ENCODE results near the gene TRAIP.

Gene TRAIP

DNA sequence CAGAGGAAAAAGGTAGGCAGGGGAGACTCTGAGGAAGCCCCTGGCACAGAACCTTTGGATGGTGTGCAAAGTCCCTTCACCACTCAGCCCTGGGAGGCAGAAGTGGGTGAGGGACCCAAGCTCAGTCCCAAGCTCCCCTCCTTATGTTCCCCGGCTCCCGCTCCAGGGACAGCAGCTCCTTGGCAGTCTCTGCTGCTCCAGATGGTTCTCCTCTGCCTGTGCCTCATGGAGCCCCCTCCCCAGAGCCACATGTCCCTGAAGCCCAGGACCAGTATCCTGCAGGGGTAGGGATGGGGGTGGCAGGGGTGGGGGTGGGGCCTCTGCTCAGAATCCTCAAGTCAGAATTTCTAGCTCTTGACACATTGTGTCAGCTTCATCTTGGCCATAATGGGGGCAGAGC, 21.4 kb upstream of the TRAIP start:
- peaks cover 60% of the 10 kb centered on the region for H3K4me1 ChIP-seq
- no peak for TF ChIP-seq Cebpa-rat (IDR thresholded peaks at IDR 0.05)
- H3K9me3 ChIP-seq: no peaks in the 10 kb centered on the region
- no peaks in the 10 kb centered on the region for H3K27me3 ChIP-seq
- peak overlapping the region; percentile 7; the same call in 1 of the 2 replicates for H3K4me2 ChIP-seq
- no peaks in the 10 kb centered on the region for H4K20me1 ChIP-seq
- no peak overlapping the region for H3K27ac ChIP-seq
- H3K4me3 ChIP-seq: no peak overlapping the region
- no peak overlapping the region for H3K9ac ChIP-seq
- H3K36me3 ChIP-seq: no peaks in the 10 kb centered on the region

DNA sequence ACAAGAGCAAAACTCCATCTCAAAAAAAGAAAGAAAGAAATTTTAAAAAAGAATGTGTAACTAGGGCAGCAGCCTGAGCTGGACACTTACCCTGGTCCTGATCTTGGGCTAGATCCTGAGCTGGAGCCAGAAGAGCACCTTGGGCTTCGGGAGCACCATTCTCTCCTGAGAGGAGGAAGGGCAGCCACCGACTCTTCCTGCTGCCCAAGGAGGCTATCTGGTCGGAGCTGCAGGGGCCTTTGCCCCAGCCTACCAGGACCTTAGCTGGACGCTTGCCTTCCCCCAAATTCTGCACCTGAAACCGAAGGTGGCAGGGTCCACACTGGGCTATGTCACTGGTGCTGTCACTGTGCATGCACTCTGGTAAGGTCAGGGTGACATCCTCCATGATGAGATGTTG, 20.2 kb upstream of the TRAIP start:
- H3K4me2 ChIP-seq: no peak overlapping the region
- no peak for TF ChIP-seq Cebpa-rat (IDR thresholded peaks at IDR 0.05)
- H3K27ac ChIP-seq: no peak overlapping the region
- no peaks in the 10 kb centered on the region for H3K27me3 ChIP-seq
- no peaks in the 10 kb centered on the region for H3K36me3 ChIP-seq
- no peak overlapping the region for H3K4me3 ChIP-seq
- H3K4me1 ChIP-seq: peaks cover 57% of the 10 kb centered on the region
- H3K9me3 ChIP-seq: no peaks in the 10 kb centered on the region
- H3K9ac ChIP-seq: no peak overlapping the region
- no peaks in the 10 kb centered on the region for H4K20me1 ChIP-seq

DNA sequence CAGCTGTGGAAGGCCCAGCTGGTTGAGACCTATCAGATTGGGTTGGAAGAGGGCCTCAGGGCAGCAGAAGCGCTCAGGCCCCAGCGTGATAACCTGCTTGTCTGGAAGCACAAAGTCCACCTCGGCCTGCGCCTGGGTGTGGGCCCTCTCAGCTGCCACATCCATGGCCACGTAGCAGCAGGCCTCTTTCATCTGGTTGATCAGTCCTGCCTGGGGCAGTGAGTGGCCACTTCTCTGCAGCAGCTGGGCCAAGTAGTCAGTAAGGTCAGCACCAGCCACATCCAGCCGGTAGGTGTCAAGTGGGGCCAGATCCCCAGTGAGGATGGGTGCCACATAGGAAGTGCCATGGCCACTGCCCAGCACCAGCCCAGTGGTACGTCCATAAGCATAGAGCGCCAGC, 17.3 kb upstream of the TRAIP start:
- H3K4me3 ChIP-seq: no peak overlapping the region
- TF ChIP-seq Cebpa-rat (IDR thresholded peaks at IDR 0.05): no peak
- H3K9me3 ChIP-seq: no peaks in the 10 kb centered on the region
- peaks cover 27% of the 10 kb centered on the region for H3K27me3 ChIP-seq
- H3K4me1 ChIP-seq: peaks cover 50% of the 10 kb centered on the region
- no peak overlapping the region for H3K27ac ChIP-seq
- peaks cover 15% of the 10 kb centered on the region for H4K20me1 ChIP-seq
- no peak overlapping the region for H3K9ac ChIP-seq
- H3K36me3 ChIP-seq: no peaks in the 10 kb centered on the region
- H3K4me2 ChIP-seq: no peak overlapping the region

DNA sequence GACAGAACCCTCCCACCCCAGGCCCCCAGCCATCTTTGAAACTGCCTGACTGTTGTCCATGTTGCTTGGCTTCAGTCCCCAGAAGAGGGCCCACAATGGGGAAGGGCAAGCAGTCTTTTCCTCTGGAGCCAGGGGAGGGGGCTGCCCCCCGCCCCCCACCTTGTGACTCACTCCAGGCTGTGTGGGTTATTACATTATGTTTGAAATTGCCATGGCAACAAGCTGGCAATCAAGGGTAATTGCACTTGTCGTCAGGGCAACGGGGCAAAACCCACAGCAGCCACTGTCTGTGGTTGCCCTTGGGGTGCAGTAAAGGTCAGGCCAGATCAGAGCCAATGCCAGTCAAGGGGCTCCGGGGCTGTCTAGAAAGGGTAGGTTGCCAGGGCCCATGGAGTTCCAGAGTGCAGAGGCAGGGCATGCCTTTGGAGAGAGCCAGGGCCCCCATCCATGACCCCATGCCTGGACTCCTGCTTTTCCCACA, 16.5 kb upstream of the TRAIP start:
- Histone ChIP-seq H3K9ac (no peak overlapping the region), H3K27me3 (peaks cover 35% of the 10 kb centered on the region), H3K36me3 (no peaks in the 10 kb centered on the region), H3K4me3 (no peak overlapping the region), H3K9me3 (no peaks in the 10 kb centered on the region), H3K4me2 (peak overlapping the region; percentile 37), H3K4me1 (peaks cover 55% of the 10 kb centered on the region), H4K20me1 (peaks cover 23% of the 10 kb centered on the region), H3K27ac (no peak overlapping the region)
- no peak for TF ChIP-seq Cebpa-rat (IDR thresholded peaks at IDR 0.05)

DNA sequence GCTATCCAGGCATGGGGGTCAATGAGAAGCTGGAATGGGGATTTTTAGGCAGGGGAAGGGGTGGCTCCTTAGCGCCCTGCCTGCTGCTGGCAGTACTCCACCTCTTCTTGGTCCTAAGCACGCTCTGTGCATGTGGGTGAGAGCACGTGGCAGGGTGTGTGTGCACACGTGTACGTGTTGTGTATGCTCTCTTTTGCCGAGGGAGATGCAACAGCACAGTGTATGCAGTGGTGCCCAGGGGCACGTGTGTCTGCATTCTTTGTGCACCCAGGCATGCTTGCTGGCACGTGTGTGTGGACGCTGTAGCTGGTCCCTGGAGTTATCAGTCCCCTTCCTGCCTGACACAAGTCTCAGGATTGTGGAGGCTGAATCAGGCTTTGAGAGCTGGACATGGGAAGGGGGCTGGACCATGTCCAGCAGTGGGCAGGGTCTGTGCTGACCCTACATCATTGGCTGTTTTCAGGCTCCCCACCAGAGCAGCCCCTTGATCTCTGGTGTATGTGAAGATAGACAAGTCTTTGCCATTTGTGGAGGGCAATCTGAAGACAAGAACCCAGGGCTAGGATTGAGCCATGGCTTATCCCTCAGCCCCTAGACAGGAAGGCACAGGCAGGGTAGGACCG, 15.3 kb upstream of the TRAIP start:
- no peaks in the 10 kb centered on the region for H3K9me3 ChIP-seq
- no peak overlapping the region for H3K9ac ChIP-seq
- H3K4me2 ChIP-seq: no peak overlapping the region; the same call in 1 of the 2 replicates
- no peak overlapping the region for H3K27ac ChIP-seq
- TF ChIP-seq Cebpa-rat (IDR thresholded peaks at IDR 0.05): no peak
- peaks cover 53% of the 10 kb centered on the region for H3K4me1 ChIP-seq
- no peaks in the 10 kb centered on the region for H3K36me3 ChIP-seq
- H4K20me1 ChIP-seq: peaks cover 25% of the 10 kb centered on the region
- peaks cover 35% of the 10 kb centered on the region for H3K27me3 ChIP-seq
- no peak overlapping the region for H3K4me3 ChIP-seq

DNA sequence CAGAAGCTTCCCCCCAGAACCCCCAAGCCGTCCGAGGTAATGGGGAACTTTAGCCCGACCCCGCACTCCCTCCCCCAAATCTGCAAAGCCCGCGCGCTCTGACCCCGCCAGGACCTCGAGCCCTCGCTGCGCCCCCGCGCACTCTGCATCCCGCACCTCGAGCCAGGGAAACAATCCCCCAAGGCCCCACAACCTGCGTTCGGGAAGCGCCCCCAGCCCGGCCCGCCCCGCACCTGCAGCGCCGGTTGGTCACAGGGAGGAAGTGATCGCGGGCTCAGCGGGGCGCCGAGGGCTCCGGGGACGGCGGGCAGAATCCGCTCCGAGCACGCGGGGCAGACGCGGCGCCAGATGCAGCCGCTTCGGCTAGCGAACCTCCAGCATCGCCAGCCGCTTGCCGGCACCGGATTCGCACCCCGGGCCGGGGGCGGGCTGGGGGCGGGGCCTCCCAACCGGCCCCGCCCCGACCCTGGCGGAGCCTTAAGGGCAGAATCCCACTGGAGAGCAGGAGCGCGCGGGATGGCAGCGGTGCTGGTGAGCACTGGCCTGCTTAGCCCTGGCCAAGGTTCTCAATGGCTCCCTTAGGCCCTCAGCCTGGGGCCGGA, 13.3 kb upstream of the TRAIP start, which contains the start of gene CAMKV:
Gene CAMKV (minus strand): TSS at position 382 of the 602 bp plus-strand sequence. CDS start 7,518 bp downstream, outside the sequence.
- H3K4me1 ChIP-seq: peaks cover 53% of the 10 kb centered on the region
- H3K9me3 ChIP-seq: no peaks in the 10 kb centered on the region
- no peaks in the 10 kb centered on the region for H3K36me3 ChIP-seq
- no peak within 1 kb of the TSS for H3K27ac ChIP-seq
- peak within 1 kb of the TSS; percentile 63 for H3K4me3 ChIP-seq
- peaks cover 32% of the 10 kb centered on the region for H4K20me1 ChIP-seq
- no peak for TF ChIP-seq Cebpa-rat (IDR thresholded peaks at IDR 0.05)
- peaks cover 35% of the 10 kb centered on the region for H3K27me3 ChIP-seq
- H3K9ac ChIP-seq: peak within 1 kb of the TSS; percentile 10; the same call in 1 of the 2 replicates
- H3K4me2 ChIP-seq: peak within 1 kb of the TSS; percentile 95

DNA sequence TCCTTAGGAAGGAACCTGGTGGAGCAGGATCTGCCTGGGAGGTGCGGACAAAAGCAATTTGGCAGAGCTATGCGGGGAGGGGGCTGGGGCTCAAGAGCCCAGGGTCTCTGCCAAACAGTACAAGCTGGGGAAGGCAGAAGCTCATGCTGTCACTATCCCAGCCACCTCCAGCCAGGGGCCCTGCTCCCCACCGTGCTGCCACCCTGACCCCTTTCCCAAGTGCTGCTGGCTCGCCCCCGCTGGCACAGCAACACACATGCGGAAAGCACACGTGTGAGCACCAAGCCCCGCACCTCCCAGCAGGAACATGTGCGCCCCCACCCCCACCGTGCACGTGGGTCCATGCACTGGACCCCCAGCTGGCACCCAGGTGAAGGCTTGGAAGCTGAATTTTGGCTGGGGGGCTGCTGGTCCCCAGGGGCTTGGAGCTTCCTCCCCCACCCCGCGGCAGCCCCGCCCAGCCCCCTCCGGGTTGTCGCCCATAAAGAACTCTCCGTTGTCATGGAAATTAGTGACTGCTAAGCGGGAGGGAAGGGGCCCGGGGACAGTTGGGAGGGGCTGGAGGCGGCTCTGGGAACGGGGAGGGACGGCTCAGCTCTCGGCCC, 12.6 kb upstream of the TRAIP start:
- Histone ChIP-seq H4K20me1 (peaks cover 32% of the 10 kb centered on the region), H3K27me3 (peaks cover 35% of the 10 kb centered on the region), H3K4me3 (peak overlapping the region; percentile 63), H3K4me1 (peaks cover 53% of the 10 kb centered on the region), H3K27ac (no peak overlapping the region), H3K9ac (no peak overlapping the region), H3K36me3 (no peaks in the 10 kb centered on the region), H3K9me3 (no peaks in the 10 kb centered on the region), H3K4me2 (peak overlapping the region; percentile 95)
- no peak for TF ChIP-seq Cebpa-rat (IDR thresholded peaks at IDR 0.05)

DNA sequence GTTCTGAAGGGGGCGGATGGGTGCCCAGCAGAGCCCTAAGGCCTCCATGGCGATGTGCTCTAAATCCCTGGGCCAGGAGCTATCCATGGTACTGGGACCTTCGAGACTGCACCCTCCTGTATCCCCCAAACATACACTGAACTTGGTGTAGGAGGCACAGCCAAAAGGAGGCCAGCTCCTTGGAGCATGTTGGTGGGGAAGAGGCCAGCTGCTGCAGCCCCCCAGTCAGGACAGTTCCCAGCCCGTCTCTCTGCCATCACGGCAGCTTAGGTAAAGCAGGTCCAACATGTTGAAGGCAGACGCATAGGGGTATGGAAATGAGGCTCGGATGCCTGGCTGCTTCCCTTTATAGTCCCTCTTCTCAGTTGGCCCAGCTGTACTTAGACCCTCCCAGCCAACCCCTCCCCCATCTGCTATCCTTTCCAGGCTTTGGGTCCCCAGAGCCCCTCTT, 11.5 kb upstream of the TRAIP start:
- no peak for TF ChIP-seq Cebpa-rat (IDR thresholded peaks at IDR 0.05)
- no peak overlapping the region for H3K9ac ChIP-seq
- no peaks in the 10 kb centered on the region for H3K36me3 ChIP-seq
- H3K4me2 ChIP-seq: 0 out of 2 replicates have a peak overlapping the region, but pooled peaks have one; percentile 26
- no peak overlapping the region for H3K27ac ChIP-seq
- peaks cover 32% of the 10 kb centered on the region for H4K20me1 ChIP-seq
- peaks cover 48% of the 10 kb centered on the region for H3K4me1 ChIP-seq
- no peak overlapping the region for H3K4me3 ChIP-seq
- H3K27me3 ChIP-seq: peaks cover 35% of the 10 kb centered on the region
- H3K9me3 ChIP-seq: no peaks in the 10 kb centered on the region

DNA sequence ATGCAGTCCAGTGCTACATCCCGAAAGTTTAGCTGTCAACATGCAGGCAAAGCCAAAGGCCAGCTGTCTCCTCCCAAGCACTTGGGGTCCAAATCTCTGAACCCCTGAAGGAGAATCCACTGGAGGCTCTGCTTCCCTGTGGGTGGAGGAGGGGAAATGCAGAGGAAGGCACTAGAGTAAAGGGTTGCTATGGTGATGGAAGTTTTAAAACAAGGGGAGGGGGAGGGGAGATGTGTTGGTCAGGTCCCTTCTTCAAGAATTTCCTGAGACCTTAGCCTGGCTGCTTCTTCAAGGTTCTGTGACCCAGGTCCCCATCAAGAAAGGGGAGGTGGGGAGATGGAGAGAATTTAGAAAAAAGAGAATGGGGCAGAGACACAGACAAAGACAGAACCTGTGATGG, 11.0 kb upstream of the TRAIP start:
- no peak overlapping the region for H3K4me2 ChIP-seq
- TF ChIP-seq Cebpa-rat (IDR thresholded peaks at IDR 0.05): no peak

More for the DNA sequence above, 11.0 kb upstream of the TRAIP start:
- Histone ChIP-seq H3K27ac (no peak overlapping the region), H3K9me3 (no peaks in the 10 kb centered on the region), H3K9ac (no peak overlapping the region), H4K20me1 (peaks cover 32% of the 10 kb centered on the region), H3K4me3 (no peak overlapping the region), H3K4me1 (peaks cover 45% of the 10 kb centered on the region), H3K27me3 (peaks cover 35% of the 10 kb centered on the region), H3K36me3 (no peaks in the 10 kb centered on the region)
